Measurements from ENCODE around the gene ARL8B.

The ARL8B gene

GRCh38 chr3:5220193-5220592 is 98.1 kb downstream of the ARL8B start:
- no peak overlapping the region for H3K4me3 ChIP-seq (ENCODE audit: low read depth in 1 of 2, low read length in 2 of 2)
- peaks cover 7 to 20% of the 10 kb centered on the region in 2 donors for H3K4me1 ChIP-seq (ENCODE audit: control insufficient read depth in 1 of 2, insufficient read depth in 2 of 2, low read length in 2 of 2)
- H3K27me3 ChIP-seq (ENCODE audit: control insufficient read depth in 1 of 2, insufficient read depth in 2 of 2, low read length in 2 of 2), result no peaks in the 10 kb centered on the region
- no peak overlapping the region for H3K27ac ChIP-seq (ENCODE audit: low read depth, low read length)
- no peaks in the 10 kb centered on the region for H3K9me3 ChIP-seq (ENCODE audit: control insufficient read depth in 1 of 2, low read length in 2 of 2)
- no peak overlapping the region for H3K9ac ChIP-seq (ENCODE audit: low read depth in 1 of 2, low read length in 2 of 2)
- H3K36me3 ChIP-seq (ENCODE audit: control insufficient read depth in 1 of 2, insufficient read depth in 2 of 2, low read length in 2 of 2), result peaks cover 8 to 23% of the 10 kb centered on the region in 2 donors

DNA sequence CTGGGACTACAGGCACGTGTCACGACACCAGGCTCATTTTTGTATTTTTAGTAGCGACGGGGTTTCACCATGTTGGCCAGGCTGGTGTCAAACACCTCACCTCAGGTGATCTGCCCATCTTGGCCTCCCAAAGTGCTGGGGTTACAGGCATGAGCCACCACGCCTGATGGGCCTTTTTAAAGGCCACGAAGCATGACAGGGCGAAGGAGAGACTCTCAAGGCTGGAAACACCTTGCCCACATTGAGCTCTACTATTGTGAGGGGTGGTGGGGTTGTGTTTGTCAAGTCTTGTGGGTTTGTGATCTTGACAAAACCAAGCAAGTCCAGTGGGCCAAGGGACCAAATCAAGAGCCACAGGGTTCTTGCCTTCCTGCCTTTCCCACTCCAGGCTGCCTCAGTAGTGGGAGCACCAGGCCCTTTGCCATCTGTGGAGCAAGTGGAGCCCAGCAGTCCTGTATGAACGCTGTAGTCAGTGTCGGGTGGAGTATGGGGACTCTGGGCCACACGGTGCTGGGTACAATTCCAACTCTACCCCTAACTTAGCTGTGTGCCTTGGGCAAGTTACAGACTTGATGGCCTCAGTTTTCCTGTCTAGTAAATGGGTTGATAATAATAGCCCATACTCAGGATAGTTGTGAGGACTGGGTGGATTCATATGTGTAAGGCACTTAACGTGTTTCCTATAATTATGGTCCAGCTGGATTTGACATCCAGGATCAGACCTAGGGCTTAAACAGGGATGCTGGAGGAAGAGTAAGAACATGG is 98.8 kb downstream of the ARL8B start:
- H3K27me3 ChIP-seq (ENCODE audit: control insufficient read depth in 1 of 2, insufficient read depth in 2 of 2, low read length in 2 of 2), result no peaks in the 10 kb centered on the region
- H3K9ac ChIP-seq (ENCODE audit: low read depth in 1 of 2, low read length in 2 of 2), result no peak overlapping the region
- peaks cover 2 to 16% of the 10 kb centered on the region in 2 donors for H3K36me3 ChIP-seq (ENCODE audit: control insufficient read depth in 1 of 2, insufficient read depth in 2 of 2, low read length in 2 of 2)
- no peaks in the 10 kb centered on the region for H3K9me3 ChIP-seq (ENCODE audit: control insufficient read depth in 1 of 2, low read length in 2 of 2)
- H3K4me1 ChIP-seq (ENCODE audit: control insufficient read depth in 1 of 2, insufficient read depth in 2 of 2, low read length in 2 of 2), result peaks cover 7 to 20% of the 10 kb centered on the region in 2 donors
- no peak overlapping the region for H3K27ac ChIP-seq (ENCODE audit: low read depth, low read length)
- H3K4me3 ChIP-seq (ENCODE audit: low read depth in 1 of 2, low read length in 2 of 2), result no peak overlapping the region

- Histone ChIP-seq H3K27me3 (ENCODE audit: control insufficient read depth in 1 of 2, insufficient read depth in 2 of 2, low read length in 2 of 2) (no peaks in the 10 kb centered on the region), H3K4me3 (ENCODE audit: low read depth in 1 of 2, low read length in 2 of 2) (no peak overlapping the region), H3K9me3 (ENCODE audit: control insufficient read depth in 1 of 2, low read length in 2 of 2) (no peaks in the 10 kb centered on the region), H3K36me3 (ENCODE audit: control insufficient read depth in 1 of 2, insufficient read depth in 2 of 2, low read length in 2 of 2) (peaks cover 0 to 9% of the 10 kb centered on the region in 2 donors), H3K27ac (ENCODE audit: low read depth, low read length) (no peak overlapping the region), H3K9ac (ENCODE audit: low read depth in 1 of 2, low read length in 2 of 2) (no peak overlapping the region), H3K4me1 (ENCODE audit: control insufficient read depth in 1 of 2, insufficient read depth in 2 of 2, low read length in 2 of 2) (peaks cover 7 to 20% of the 10 kb centered on the region in 2 donors)
These were observed 99.6 kb downstream of the ARL8B start for GRCh38 chr3:5221701-5222100.

- Histone ChIP-seq H3K4me3 (ENCODE audit: low read depth in 1 of 2, low read length in 2 of 2) (no peak overlapping the region), H3K27me3 (ENCODE audit: control insufficient read depth in 1 of 2, insufficient read depth in 2 of 2, low read length in 2 of 2) (no peaks in the 10 kb centered on the region), H3K4me1 (ENCODE audit: control insufficient read depth in 1 of 2, insufficient read depth in 2 of 2, low read length in 2 of 2) (peaks cover 7 to 14% of the 10 kb centered on the region in 2 donors), H3K36me3 (ENCODE audit: control insufficient read depth in 1 of 2, insufficient read depth in 2 of 2, low read length in 2 of 2) (peaks cover 0 to 3% of the 10 kb centered on the region in 2 donors), H3K9me3 (ENCODE audit: control insufficient read depth in 1 of 2, low read length in 2 of 2) (no peaks in the 10 kb centered on the region), H3K9ac (ENCODE audit: low read depth in 1 of 2, low read length in 2 of 2) (no peak overlapping the region), H3K27ac (ENCODE audit: low read depth, low read length) (no peak overlapping the region)
These were observed 100.4 kb downstream of the ARL8B start for GRCh38 chr3:5222283-5223005.

- peaks cover 3% of the 10 kb centered on the region in 2 donors for H3K4me1 ChIP-seq (ENCODE audit: control insufficient read depth in 1 of 2, insufficient read depth in 2 of 2, low read length in 2 of 2)
- H3K36me3 ChIP-seq (ENCODE audit: control insufficient read depth in 1 of 2, insufficient read depth in 2 of 2, low read length in 2 of 2), result no peaks in the 10 kb centered on the region
These were observed 104.7 kb downstream of the ARL8B start for GRCh38 chr3:5226783-5227182.

GRCh38 chr3:5227812-5228211 is 105.7 kb downstream of the ARL8B start:
- no peaks in the 10 kb centered on the region for H3K36me3 ChIP-seq (ENCODE audit: control insufficient read depth in 1 of 2, insufficient read depth in 2 of 2, low read length in 2 of 2)
- H3K9me3 ChIP-seq (ENCODE audit: control insufficient read depth in 1 of 2, low read length in 2 of 2), result no peaks in the 10 kb centered on the region
- no peak overlapping the region for H3K4me3 ChIP-seq (ENCODE audit: low read depth in 1 of 2, low read length in 2 of 2)
- no peak overlapping the region for H3K27ac ChIP-seq (ENCODE audit: low read depth, low read length)
- no peak overlapping the region for H3K9ac ChIP-seq (ENCODE audit: low read depth in 1 of 2, low read length in 2 of 2)
- no peaks in the 10 kb centered on the region for H3K27me3 ChIP-seq (ENCODE audit: control insufficient read depth in 1 of 2, insufficient read depth in 2 of 2, low read length in 2 of 2)
- H3K4me1 ChIP-seq (ENCODE audit: control insufficient read depth in 1 of 2, insufficient read depth in 2 of 2, low read length in 2 of 2), result no peaks in the 10 kb centered on the region

More at GRCh38 chr3:5226783-5227182, 104.7 kb downstream of the ARL8B start:
- no peak overlapping the region for H3K9ac ChIP-seq (ENCODE audit: low read depth in 1 of 2, low read length in 2 of 2)
- no peak overlapping the region for H3K4me3 ChIP-seq (ENCODE audit: low read depth in 1 of 2, low read length in 2 of 2)
- H3K27ac ChIP-seq (ENCODE audit: low read depth, low read length), result no peak overlapping the region
- no peaks in the 10 kb centered on the region for H3K27me3 ChIP-seq (ENCODE audit: control insufficient read depth in 1 of 2, insufficient read depth in 2 of 2, low read length in 2 of 2)
- H3K9me3 ChIP-seq (ENCODE audit: control insufficient read depth in 1 of 2, low read length in 2 of 2), result no peaks in the 10 kb centered on the region

- no peaks in the 10 kb centered on the region for H3K9me3 ChIP-seq (ENCODE audit: control insufficient read depth in 1 of 2, low read length in 2 of 2)
- no peaks in the 10 kb centered on the region for H3K36me3 ChIP-seq (ENCODE audit: control insufficient read depth in 1 of 2, insufficient read depth in 2 of 2, low read length in 2 of 2)
- no peaks in the 10 kb centered on the region for H3K4me1 ChIP-seq (ENCODE audit: control insufficient read depth in 1 of 2, insufficient read depth in 2 of 2, low read length in 2 of 2)
- no peak overlapping the region for H3K4me3 ChIP-seq (ENCODE audit: low read depth in 1 of 2, low read length in 2 of 2)
- H3K27me3 ChIP-seq (ENCODE audit: control insufficient read depth in 1 of 2, insufficient read depth in 2 of 2, low read length in 2 of 2), result no peaks in the 10 kb centered on the region
- H3K9ac ChIP-seq (ENCODE audit: low read depth in 1 of 2, low read length in 2 of 2), result no peak overlapping the region
- no peak overlapping the region for H3K27ac ChIP-seq (ENCODE audit: low read depth, low read length)
These were observed 107.3 kb downstream of the ARL8B start for GRCh38 chr3:5229414-5229813.
